NCI-H446 treated with DMSO at 0.1 percent for 48 hours (cell line): ENCODE data around the gene SUPV3L1.
"Not testable (repeated sequence)": the region's sequence is repeated elsewhere in the genome, so short reads cannot be mapped to it uniquely, and the experiment has no call there.

Experiments
- DNase-seq: peaks from one replicate; lab custom pipeline; 2025; lab: John Stamatoyannopoulos, UW

The SUPV3L1 gene

GRCh38 chr10:69230128-69230527, 50.1 kb downstream of the SUPV3L1 start:
- no peak for DNase-seq

DNA sequence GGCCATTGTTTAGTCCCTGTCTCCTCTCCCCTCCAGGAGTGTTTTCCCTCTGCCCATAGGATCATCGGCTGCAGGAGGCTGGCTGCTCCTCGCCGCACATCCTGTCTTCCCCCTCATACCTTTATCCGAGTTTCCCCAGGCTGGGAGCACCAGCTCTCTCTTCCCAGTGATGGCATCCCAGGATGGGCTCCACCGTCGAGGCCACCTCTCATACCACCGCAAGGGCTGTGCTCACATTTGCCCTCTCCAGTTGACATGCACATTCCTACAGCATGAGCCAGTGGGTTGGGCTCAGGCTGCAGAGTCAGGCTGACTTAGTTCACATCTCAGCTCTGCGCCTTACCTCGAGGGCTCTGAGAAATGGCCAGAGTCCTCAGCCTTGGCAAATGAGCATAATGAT, 52.2 kb downstream of the SUPV3L1 start:
- DNase-seq = no peak

DNA sequence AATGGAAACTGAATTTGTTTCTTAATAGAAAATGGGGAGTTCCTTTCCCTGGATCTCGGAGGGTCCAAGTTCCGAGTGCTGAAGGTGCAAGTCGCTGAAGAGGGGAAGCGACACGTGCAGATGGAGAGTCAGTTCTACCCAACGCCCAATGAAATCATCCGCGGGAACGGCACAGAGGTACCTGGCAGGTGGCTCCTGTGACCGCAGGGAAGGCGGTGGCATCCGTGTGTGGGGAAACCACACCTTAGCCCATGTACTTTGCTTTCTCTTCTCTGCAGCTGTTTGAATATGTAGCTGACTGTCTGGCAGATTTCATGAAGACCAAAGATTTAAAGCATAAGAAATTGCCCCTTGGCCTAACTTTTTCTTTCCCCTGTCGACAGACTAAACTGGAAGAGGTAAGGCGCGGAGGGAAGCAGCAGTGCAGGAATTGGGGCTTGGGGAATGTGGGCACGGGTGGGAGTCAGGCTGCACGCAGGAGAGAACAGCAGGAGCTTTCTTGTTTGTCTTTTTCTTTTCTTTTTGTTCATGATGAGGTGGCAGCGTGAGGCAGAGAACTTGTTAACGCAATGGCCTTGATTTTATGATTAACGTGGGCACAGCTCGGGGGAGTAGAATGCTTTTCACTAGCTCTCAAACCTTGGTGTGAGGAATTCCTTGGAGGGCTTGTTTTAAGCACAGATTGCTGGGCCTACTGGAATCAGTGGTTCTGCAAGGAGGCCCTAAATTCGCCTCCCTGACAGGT, 52.9 kb downstream of the SUPV3L1 start:
- DNase-seq = no peak

DNA sequence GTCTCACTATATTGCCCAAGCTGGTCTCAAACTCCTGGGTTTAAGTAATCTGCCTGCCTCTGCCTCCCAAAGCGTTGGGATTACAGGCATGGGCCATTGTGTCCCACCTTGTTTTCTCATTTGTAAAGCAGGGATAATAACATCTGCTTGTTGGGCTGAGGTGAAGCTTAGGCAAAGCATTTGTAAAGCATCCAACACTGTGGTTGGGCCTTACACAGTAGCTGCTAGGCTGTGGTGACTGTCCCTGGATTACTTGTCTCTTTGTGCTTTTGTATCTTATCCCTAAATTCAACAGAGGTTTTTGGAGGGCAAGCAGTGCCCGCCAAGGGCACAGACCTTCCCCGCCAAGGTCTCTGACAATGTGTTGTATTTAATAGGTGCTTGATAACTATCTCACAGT, 54.4 kb downstream of the SUPV3L1 start:
- no peak for DNase-seq

DNA sequence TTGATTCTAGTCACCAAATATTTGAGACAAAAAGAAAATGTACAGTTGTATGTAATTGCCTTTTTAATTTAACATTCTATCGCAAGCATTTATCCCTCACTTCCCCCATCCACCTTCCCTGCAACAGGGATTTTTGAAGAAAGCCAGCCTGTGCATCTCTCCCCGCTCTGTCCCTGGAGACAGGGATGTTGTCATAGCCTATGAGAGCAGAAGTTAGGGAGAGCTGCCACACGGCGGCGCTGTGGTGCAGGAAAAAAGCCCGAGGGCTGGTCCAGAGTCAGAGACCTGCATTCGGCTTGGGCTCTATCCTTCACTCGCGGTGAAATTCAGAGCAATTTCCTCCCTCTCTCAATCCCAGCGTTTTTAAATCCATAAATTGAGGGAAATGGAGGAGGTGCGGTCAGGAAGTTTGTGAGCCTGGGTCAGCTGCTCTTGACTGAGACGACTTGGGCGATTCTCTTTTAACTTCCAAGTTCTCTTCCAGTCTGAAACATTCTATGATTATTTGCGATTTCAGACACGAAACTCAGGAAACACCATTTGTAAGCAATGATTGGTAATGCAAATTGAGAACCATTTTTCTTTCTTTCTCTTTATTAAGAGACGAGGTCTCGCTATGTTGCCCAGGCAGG, 57.6 kb downstream of the SUPV3L1 start:
- peak; percentile 22 for DNase-seq

GRCh38 chr10:69239136-69239535, 59.1 kb downstream of the SUPV3L1 start:
- no peak for DNase-seq

DNA sequence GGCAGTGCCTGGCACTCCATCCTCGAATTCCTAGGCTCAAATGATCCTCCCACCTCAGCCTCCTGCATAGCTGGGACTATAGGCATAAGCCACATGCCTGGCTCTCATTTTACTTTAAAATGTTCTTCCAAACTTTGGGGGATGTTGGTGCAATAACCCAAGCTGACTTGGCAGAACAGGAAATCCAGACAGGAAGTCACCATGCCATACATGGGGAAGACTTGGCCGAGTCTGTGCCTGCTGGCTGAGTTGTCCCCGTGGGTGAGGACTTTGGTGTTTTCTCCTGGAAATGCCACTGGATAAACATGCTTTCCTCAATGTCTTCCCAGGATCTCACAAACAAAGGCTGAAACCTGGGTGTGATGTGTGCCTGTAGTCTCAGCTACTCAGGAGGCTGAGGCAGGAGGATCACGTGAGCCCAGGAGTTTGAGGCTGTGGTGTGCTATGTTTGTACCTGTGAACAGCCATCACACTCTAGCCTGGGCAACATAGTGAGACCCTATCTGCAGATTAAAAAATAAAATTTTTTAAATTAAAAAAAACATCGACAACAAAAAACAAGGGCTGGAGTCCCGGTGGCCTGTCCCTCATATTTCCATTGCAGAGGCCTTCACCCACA, 59.9 kb downstream of the SUPV3L1 start:
- DNase-seq = no peak

DNA sequence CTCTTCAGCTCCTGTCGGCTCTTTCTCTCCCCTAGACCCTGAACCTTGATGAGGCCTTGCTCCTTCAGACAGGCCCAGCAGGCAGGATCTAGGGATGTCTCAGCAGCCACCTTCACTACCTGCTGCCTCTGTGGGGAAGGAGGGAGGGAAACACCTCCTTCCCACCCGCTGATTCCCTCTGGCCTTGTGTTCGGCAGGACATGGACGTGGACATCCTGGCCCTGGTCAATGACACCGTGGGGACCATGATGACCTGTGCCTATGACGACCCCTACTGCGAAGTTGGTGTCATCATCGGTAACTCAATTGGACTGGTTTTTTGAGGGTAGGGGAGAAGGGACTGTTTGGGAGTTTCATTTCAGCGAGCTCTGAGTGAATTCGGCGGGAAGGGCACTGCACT, 60.4 kb downstream of the SUPV3L1 start:
- no peak for DNase-seq

GRCh38 chr10:69241575-69241974, 61.5 kb downstream of the SUPV3L1 start:
- DNase-seq = no peak

GRCh38 chr10:69242040-69242851, 62.2 kb downstream of the SUPV3L1 start:
- DNase-seq = no peak

GRCh38 chr10:69242852-69243212, 62.8 kb downstream of the SUPV3L1 start:
- no peak for DNase-seq

DNA sequence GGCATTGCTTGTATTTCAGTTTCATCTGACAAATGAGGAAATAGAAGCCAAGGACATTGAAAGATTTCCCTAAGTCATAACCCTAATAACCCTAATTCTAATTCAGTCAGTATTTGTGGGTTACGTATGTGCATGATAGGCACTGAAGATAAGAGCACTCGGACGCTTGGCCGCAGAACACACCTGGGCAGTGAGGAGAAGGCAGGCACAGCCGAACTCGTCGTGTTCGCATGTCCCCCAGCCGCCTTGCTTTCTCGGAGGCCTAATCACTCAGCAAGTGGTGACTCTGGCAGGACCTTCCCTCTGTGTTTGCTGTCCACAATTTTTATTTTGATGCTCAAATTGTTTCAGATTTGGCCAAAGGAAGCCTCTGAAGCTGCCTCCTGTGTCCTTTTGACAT, 63.8 kb downstream of the SUPV3L1 start:
- no peak for DNase-seq

DNA sequence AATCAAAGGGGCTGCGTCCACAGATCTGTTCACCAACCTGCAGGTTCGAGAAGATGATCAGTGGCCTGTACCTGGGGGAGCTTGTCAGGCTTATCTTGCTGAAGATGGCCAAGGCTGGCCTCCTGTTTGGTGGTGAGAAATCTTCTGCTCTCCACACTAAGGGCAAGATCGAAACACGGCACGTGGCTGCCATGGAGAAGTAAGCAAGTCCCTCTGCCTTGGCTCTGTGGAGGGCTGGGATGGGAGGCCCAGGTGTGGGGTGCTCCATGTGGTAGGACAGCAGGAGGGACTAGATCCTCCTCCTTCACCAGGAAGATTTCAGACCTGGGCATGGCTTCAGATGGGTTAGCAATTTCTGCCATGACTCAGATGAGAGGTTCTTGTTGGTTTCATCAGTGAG, 66.0 kb downstream of the SUPV3L1 start:
- no peak for DNase-seq

DNA sequence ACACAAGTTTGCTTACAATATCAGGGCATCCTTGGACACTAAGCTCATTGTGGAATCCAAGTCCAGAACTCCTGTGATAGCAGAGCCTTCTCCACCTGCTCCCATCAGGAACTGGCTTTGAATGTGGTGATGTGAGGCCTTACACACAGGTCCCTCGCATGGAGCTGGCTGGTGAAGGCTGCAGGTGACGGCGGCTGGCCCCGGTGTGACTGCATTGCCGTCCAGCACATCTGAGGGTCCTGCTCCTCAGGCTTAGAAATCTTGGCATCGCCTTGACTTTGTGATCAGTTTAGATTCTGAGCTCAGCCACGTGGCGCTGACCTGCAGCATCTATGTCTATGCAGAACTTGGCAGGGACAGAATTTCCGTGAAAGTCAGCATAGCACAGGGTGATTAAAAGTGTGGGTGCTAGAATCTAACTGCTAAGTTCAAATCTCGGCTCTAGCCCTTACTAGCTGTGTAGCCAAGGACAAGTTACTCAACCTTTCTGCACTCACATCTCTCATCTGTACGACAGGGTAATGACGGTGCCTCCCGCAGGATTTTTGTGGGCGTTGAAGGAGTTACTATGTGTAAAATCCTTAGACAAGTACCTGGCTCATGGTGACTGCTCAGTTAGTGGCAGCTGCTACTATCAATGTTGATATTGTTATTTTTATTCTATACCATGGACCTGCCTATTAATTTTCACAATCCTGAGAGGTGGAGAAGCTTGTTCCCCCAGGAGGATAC, 66.7 kb downstream of the SUPV3L1 start:
- no peak for DNase-seq

- no peak for DNase-seq
Measured at GRCh38 chr10:69247313-69247710, 67.3 kb downstream of the SUPV3L1 start.

GRCh38 chr10:69248117-69248730, 68.2 kb downstream of the SUPV3L1 start:
- DNase-seq = no peak

GRCh38 chr10:69250041-69250440, 70.0 kb downstream of the SUPV3L1 start:
- DNase-seq = no peak

- not testable (repeated sequence) for DNase-seq
Measured at GRCh38 chr10:69251417-69251816, 71.4 kb downstream of the SUPV3L1 start.

- no peak for DNase-seq
Measured at GRCh38 chr10:69253171-69253570, 73.1 kb downstream of the SUPV3L1 start.

GRCh38 chr10:69254877-69255276, 74.8 kb downstream of the SUPV3L1 start:
- no peak for DNase-seq
